Chondrocyte (in vitro differentiated cells): ENCODE measurements around the gene MAGEB4. TPM values are rescaled to one million over a fixed set of nuclear protein-coding genes. Genes with fewer than 3 reads are reported as not detected.
"Not testable (repeated sequence)": the region's sequence is repeated elsewhere in the genome, so short reads cannot be mapped to it uniquely, and the experiment has no call there.

Experiments
- DNase-seq: peaks from one replicate; pipeline ENCODE4 v3.0.0; 2021; ENCODE audit warnings: mixed read lengths, low spot score
- H3K27ac Mint-ChIP-seq: one replicate; pipeline ENCODE4 v1.8.0; 2021; ENCODE audit warnings: mild to moderate bottlenecking, moderate library complexity, mixed read lengths; ENCODE audit not compliant: unreplicated experiment
- H3K27me3 Mint-ChIP-seq: 2 replicates; pipeline ENCODE4 v1.8.0; 2021; ENCODE audit warnings: low read depth, mixed read lengths
- H3K36me3 Mint-ChIP-seq: 2 replicates; pipeline ENCODE4 v1.8.0; 2021; ENCODE audit warnings: low read depth, mixed read lengths
- H3K4me1 Mint-ChIP-seq: 2 replicates; pipeline ENCODE4 v1.8.0; 2021; ENCODE audit warnings: low read depth, mild to moderate bottlenecking, mixed read lengths
- H3K4me3 Mint-ChIP-seq: one replicate; pipeline ENCODE4 v1.8.0; 2021; ENCODE audit warnings: mild to moderate bottlenecking, moderate library complexity, mixed read lengths; ENCODE audit not compliant: unreplicated experiment
- H3K9me3 Mint-ChIP-seq: 2 replicates; pipeline ENCODE4 v1.8.0; 2021; ENCODE audit warnings: low read depth, mixed read lengths
- CTCF ChIP-seq: fragments of 200-600 bp; sonication (generic); IDR thresholded peaks from 2 replicates; pipeline ENCODE4 v1.5.0; 2021; ENCODE audit warnings: antibody characterized with exemption, mild to moderate bottlenecking, moderate library complexity
- long read RNA-seq: library from polyadenylated mRNA; stranded (forward); transcript quantifications from one replicate; pipeline ENCODE4 v2.0.0, GENCODE V29; 2021
- total RNA-seq: library from RNA; stranded (reverse); gene quantifications from 3 replicates; pipeline ENCODE4 v1.2.1, GENCODE V29; 2021

MAGEB4 gene
- total RNA-seq, result not detected in 3 replicates
- long read RNA-seq, result 0 reads

- no peak within 1 kb of the TSS for H3K4me3 Mint-ChIP-seq
- no peak for TF ChIP-seq CTCF
- H3K9me3 Mint-ChIP-seq, result no peaks in the 10 kb centered on the region
- H3K4me1 Mint-ChIP-seq, result no peaks in the 10 kb centered on the region
- no peak for DNase-seq
- peaks cover 24% of the 10 kb centered on the region for H3K27me3 Mint-ChIP-seq
- H3K27ac Mint-ChIP-seq, result no peak within 1 kb of the TSS
- no peaks in the 10 kb centered on the region for H3K36me3 Mint-ChIP-seq
Observed at GRCh38 chrX:30241724-30242415, at the start of gene MAGEB4. Gene MAGEB4 (plus strand): TSS chrX:30242000. CDS start chrX:30242136, 136 bp downstream.

- not testable (repeated sequence) for H3K27ac Mint-ChIP-seq, H3K9me3 Mint-ChIP-seq, H3K4me1 Mint-ChIP-seq, H3K4me3 Mint-ChIP-seq, DNase-seq, H3K36me3 Mint-ChIP-seq
- H3K27me3 Mint-ChIP-seq, result peaks cover 30% of the 10 kb centered on the region
Observed at GRCh38 chrX:30193910-30194309, 47.9 kb upstream of the MAGEB4 start.

- no peak for DNase-seq
Observed at GRCh38 chrX:30196322-30196721, 45.5 kb upstream of the MAGEB4 start.

GRCh38 chrX:30212172-30212571 lies 29.6 kb upstream of the MAGEB4 start:
- Mint-ChIP-seq H3K9me3 (no peaks in the 10 kb centered on the region), H3K27ac (no peak overlapping the region), H3K27me3 (peaks cover 7% of the 10 kb centered on the region), H3K4me1 (no peaks in the 10 kb centered on the region), H3K36me3 (no peaks in the 10 kb centered on the region), H3K4me3 (no peak overlapping the region)
- no peak for DNase-seq
- TF ChIP-seq CTCF, result peak; percentile 9

More at GRCh38 chrX:30196322-30196721, 45.5 kb upstream of the MAGEB4 start:
- no peak overlapping the region for H3K27ac Mint-ChIP-seq
- H3K9me3 Mint-ChIP-seq, result no peaks in the 10 kb centered on the region
- H3K36me3 Mint-ChIP-seq, result no peaks in the 10 kb centered on the region
- H3K4me1 Mint-ChIP-seq, result no peaks in the 10 kb centered on the region
- TF ChIP-seq CTCF, result peak; percentile 68
- H3K27me3 Mint-ChIP-seq, result peaks cover 29% of the 10 kb centered on the region
- no peak overlapping the region for H3K4me3 Mint-ChIP-seq

GRCh38 chrX:30215357-30215843 lies 26.4 kb upstream of the MAGEB4 start, which contains the start of gene MAGEB2:
Gene MAGEB2 (plus strand): TSS chrX:30215563. CDS start chrX:30218581, 3,018 bp downstream.
- no peak for TF ChIP-seq CTCF
- H3K27me3 Mint-ChIP-seq, result peaks cover 7% of the 10 kb centered on the region
- no peak for DNase-seq
- no peaks in the 10 kb centered on the region for H3K36me3 Mint-ChIP-seq
- no peaks in the 10 kb centered on the region for H3K9me3 Mint-ChIP-seq
- no peaks in the 10 kb centered on the region for H3K4me1 Mint-ChIP-seq
- H3K4me3 Mint-ChIP-seq, result no peak within 1 kb of the TSS
- H3K27ac Mint-ChIP-seq, result no peak within 1 kb of the TSS

- no peaks in the 10 kb centered on the region for H3K4me1 Mint-ChIP-seq
Observed at GRCh38 chrX:30217465-30217864, 24.3 kb upstream of the MAGEB4 start.

More at GRCh38 chrX:30217465-30217864, 24.3 kb upstream of the MAGEB4 start:
- no peaks in the 10 kb centered on the region for H3K36me3 Mint-ChIP-seq
- H3K27ac Mint-ChIP-seq, result no peak overlapping the region
- H3K4me3 Mint-ChIP-seq, result no peak overlapping the region
- TF ChIP-seq CTCF, result no peak
- DNase-seq, result no peak
- no peaks in the 10 kb centered on the region for H3K9me3 Mint-ChIP-seq
- H3K27me3 Mint-ChIP-seq, result peaks cover 2% of the 10 kb centered on the region
